CD4-positive, alpha-beta T cell (primary cell): ENCODE measurements around the gene LSM10. TPM values are rescaled to one million over a fixed set of nuclear protein-coding genes. Genes with fewer than 3 reads are reported as not detected.

ENCODE experiments used
- ATAC-seq: fragments of 200-7000 bp; cut with Tn5 transposase; one replicate; pipeline ENCODE4 v1.10.0; 2022; ENCODE audit warnings: mild to moderate bottlenecking; ENCODE audit not compliant: poor library complexity
- CTCF ChIA-PET: fragments of 350-600 bp; sonication (Branson Sonifier 250); formaldehyde crosslinking; loops from one replicate; lab custom pipeline; 2021; ENCODE audit warnings: antibody characterized with exemption, inconsistent platforms; lab: Charles Lee
- POLR2A ChIA-PET: fragments of 350-600 bp; sonication (Branson Sonifier 250); formaldehyde crosslinking; loops from one replicate; lab custom pipeline; 2021; ENCODE audit warnings: antibody characterized with exemption, inconsistent platforms; lab: Charles Lee
- DNase-seq, 14 experiments: peaks; one replicate each; pipeline ENCODE4 v3.0.0-alpha.2; 2013 to 2020; ENCODE audit warnings: mixed read lengths in 2 of 14
- H3K27ac ChIP-seq, 2 donors: one replicate each; pipeline versions ENCODE4 v1.5.1 to v1.7.0; 2013; ENCODE audit warnings: low read length in 2 of 2, low read depth in 1 of 2, mild to moderate bottlenecking in 1 of 2
- H3K27me3 ChIP-seq, 2 experiments: 1 replicate in 1 of 2; 2 replicates in 1 of 2; pipeline versions ENCODE4 v1.6.1 to v1.7.0; 2013; ENCODE audit warnings: low read length in 2 of 2, control low read depth in 1 of 2, mild to moderate bottlenecking in 1 of 2, moderate library complexity in 1 of 2; ENCODE audit not compliant: insufficient read depth in 2 of 2, control insufficient read depth in 1 of 2
- H3K36me3 ChIP-seq: one replicate; pipeline ENCODE4 v1.6.1; 2013; ENCODE audit warnings: low read length, control low read depth; ENCODE audit not compliant: insufficient read depth
- H3K4me1 ChIP-seq: one replicate; pipeline ENCODE4 v1.6.1; 2013; ENCODE audit warnings: low read length, control low read depth; ENCODE audit not compliant: insufficient read depth
- H3K4me3 ChIP-seq: one replicate; pipeline ENCODE4 v1.5.1; 2013; ENCODE audit warnings: mild to moderate bottlenecking, low read length, moderate library complexity
- H3K9me3 ChIP-seq, 2 experiments: 1 replicate in 1 of 2; 2 replicates in 1 of 2; pipeline versions ENCODE4 v1.6.1 to v1.7.0; 2013; ENCODE audit warnings: low read length in 2 of 2, mild to moderate bottlenecking in 2 of 2, control low read depth in 1 of 2, moderate library complexity in 1 of 2; ENCODE audit not compliant: control insufficient read depth in 1 of 2, insufficient read depth in 1 of 2
- H3K27ac Mint-ChIP-seq: one replicate; pipeline ENCODE4 v1.8.0; 2020; ENCODE audit warnings: mixed read lengths
- H3K27me3 Mint-ChIP-seq: one replicate; pipeline ENCODE4 v1.8.0; 2021; ENCODE audit warnings: mixed read lengths
- H3K36me3 Mint-ChIP-seq: one replicate; pipeline ENCODE4 v1.8.0; 2021; ENCODE audit warnings: low read depth, mixed read lengths
- H3K4me1 Mint-ChIP-seq: one replicate; pipeline ENCODE4 v1.8.0; 2021; ENCODE audit warnings: low read depth, mixed read lengths
- H3K4me3 Mint-ChIP-seq: one replicate; pipeline ENCODE4 v1.8.0; 2020; ENCODE audit warnings: mild to moderate bottlenecking, mixed read lengths
- H3K9me3 Mint-ChIP-seq: one replicate; pipeline ENCODE4 v1.8.0; 2020; ENCODE audit warnings: mixed read lengths
- CTCF ChIP-seq: fragments of 200-600 bp; IDR thresholded peaks from one replicate; pipeline ENCODE4 v1.8.0; 2022; ENCODE audit warnings: antibody characterized with exemption, mild to moderate bottlenecking
- intact Hi-C, 2 experiments: fragments of 100-400 bp; cut with DNase I in 1 of 2; cut with micrococcal nuclease in 1 of 2; formaldehyde crosslinking; loops; one replicate each; pipeline versions ENCODE4 v1.15.1 to v1.9.0; 2023 to 2025; cut with DNase I, micrococcal nuclease
- total RNA-seq, 174 experiments: library from RNA in 2 of 174; stranded (reverse) in 2 of 174; gene quantifications; one replicate each; pipeline ENCODE4 v1.2.3 and lab custom pipeline; 2021 to 2026

The LSM10 gene
- total RNA-seq, 2 experiments from 2014 or later, result 25.6 to 26.0 TPM

- no peaks in the 10 kb centered on the region for H3K9me3 ChIP-seq
- no peak overlapping the region for H3K4me3 ChIP-seq
- no peak for DNase-seq
- ChIA-PET CTCF (interaction anchor here (1.3 kb wide), 1 partner anchor 25 kb away, joined by 4 read pairs; no protein-coding TSS in a partner anchor), POLR2A (no interaction called here)
- no peaks in the 10 kb centered on the region for H3K27me3 ChIP-seq
- Mint-ChIP-seq H3K27ac (no peak overlapping the region), H3K27me3 (no peaks in the 10 kb centered on the region), H3K9me3 (no peaks in the 10 kb centered on the region), H3K36me3 (peaks cover 72% of the 10 kb centered on the region), H3K4me3 (no peak overlapping the region), H3K4me1 (peaks cover 7% of the 10 kb centered on the region)
- peaks cover 16% of the 10 kb centered on the region for H3K4me1 ChIP-seq
- no peak overlapping the region for H3K27ac ChIP-seq
- TF ChIP-seq CTCF, result no peak
- no peak for ATAC-seq
- H3K36me3 ChIP-seq, result peaks cover 82% of the 10 kb centered on the region
- intact Hi-C loops, result loop anchor here in 1 of 2 experiments (5.0 kb wide), 1 partner anchor 38 kb away; no protein-coding TSS in a partner anchor
Observed at GRCh38 chr1:36344395-36344680, 53.4 kb downstream of the LSM10 start.

- Mint-ChIP-seq H3K27me3 (no peaks in the 10 kb centered on the region), H3K9me3 (no peaks in the 10 kb centered on the region), H3K36me3 (peaks cover 74% of the 10 kb centered on the region), H3K4me1 (peaks cover 10% of the 10 kb centered on the region), H3K27ac (no peak overlapping the region), H3K4me3 (no peak overlapping the region)
- ATAC-seq (no peak), DNase-seq (no peak)
- no peak for TF ChIP-seq CTCF
- no peaks in the 10 kb centered on the region for H3K9me3 ChIP-seq
- no peaks in the 10 kb centered on the region for H3K27me3 ChIP-seq
- peaks cover 77% of the 10 kb centered on the region for H3K36me3 ChIP-seq
- CTCF ChIA-PET, result interaction anchor here (0.9 to 2.1 kb wide), 7 partner anchors 24 to 85 kb away, joined by 4 to 43 read pairs (median 13); no protein-coding TSS in a partner anchor
- intact Hi-C loops, result loop anchor here in 1 of 2 experiments (5.0 kb wide), 1 partner anchor 38 kb away; no protein-coding TSS in a partner anchor
- POLR2A ChIA-PET, result interaction anchor here (1.5 to 2.9 kb wide), 2 partner anchors 24 to 54 kb away, joined by 5 to 28 read pairs; partner anchors contain the start of gene LSM10
- H3K4me1 ChIP-seq, result peaks cover 21% of the 10 kb centered on the region
- H3K27ac ChIP-seq, result no peak overlapping the region
- H3K4me3 ChIP-seq, result no peak overlapping the region
Observed at GRCh38 chr1:36343651-36344394, 53.9 kb downstream of the LSM10 start.

Other genes with a start within 250 kb of the LSM10 start
- gene TRAPPC3, start 248.4 kb downstream of the LSM10 start, total RNA-seq, result 10 to 100 TPM; 18.4 to 21.3 TPM
- 100 to 1,000 TPM; 156 to 163 TPM for gene MAP7D1, start 241.7 kb downstream of the LSM10 start, total RNA-seq
- gene THRAP3, start 173.5 kb downstream of the LSM10 start, total RNA-seq, result 10 to 100 TPM; 68.7 to 76.1 TPM
- gene SH3D21, start 91.5 kb downstream of the LSM10 start, total RNA-seq, result 1 to 10 TPM; 1.9 to 2.6 TPM
- 1 to 10 TPM; 1.5 to 1.8 TPM for gene EVA1B, start 74.3 kb downstream of the LSM10 start, total RNA-seq
- gene STK40, start 12.0 kb downstream of the LSM10 start, total RNA-seq, result 10 to 100 TPM; 17.8 to 20.7 TPM
- gene OSCP1, start 52.5 kb upstream of the LSM10 start, total RNA-seq, result 1 to 10 TPM in 1 of 2 experiments, under 1 TPM in 1; 0.82 to 2.4 TPM
- 10 to 100 TPM; 35.4 to 36.4 TPM for gene MRPS15, start 66.5 kb upstream of the LSM10 start, total RNA-seq
- 1 to 10 TPM; 3.7 to 4.1 TPM for gene CSF3R, start 85.0 kb upstream of the LSM10 start, total RNA-seq